Lower lobe of right lung (tissue), 2 donors: Measurements from ENCODE around the gene MEIKIN. TPM values are rescaled to one million over a fixed set of nuclear protein-coding genes. Genes with fewer than 3 reads are reported as not detected.

Experiments
- ATAC-seq, 2 donors: fragments of 200-7000 bp; cut with Tn5 transposase; one replicate each; pipeline ENCODE4 v1.9.1; 2020 to 2022; ENCODE audit warnings: mild to moderate bottlenecking in 2 of 2, moderate library complexity in 2 of 2
- DNase-seq: peaks from one replicate; pipeline ENCODE4 v3.0.0-alpha.2; 2020
- H3K27ac ChIP-seq: fragments of 200-600 bp; one replicate; pipeline ENCODE4 v1.8.0; 2022
- H3K27me3 ChIP-seq: fragments of 200-600 bp; one replicate; pipeline ENCODE4 v1.8.0; 2022; ENCODE audit warnings: low read depth
- H3K36me3 ChIP-seq: fragments of 200-600 bp; one replicate; pipeline ENCODE4 v1.8.0; 2022; ENCODE audit warnings: mild to moderate bottlenecking
- H3K4me1 ChIP-seq: fragments of 200-600 bp; one replicate; pipeline ENCODE4 v1.8.0; 2022
- H3K4me3 ChIP-seq: fragments of 200-600 bp; one replicate; pipeline ENCODE4 v1.8.0; 2022; ENCODE audit warnings: mild to moderate bottlenecking
- H3K9me3 ChIP-seq: fragments of 200-600 bp; one replicate; pipeline ENCODE4 v1.8.0; 2022
- CTCF ChIP-seq: fragments of 200-600 bp; IDR thresholded peaks from one replicate; pipeline ENCODE4 v1.8.0; 2022; ENCODE audit warnings: antibody characterized with exemption, mild to moderate bottlenecking
- intact Hi-C: fragments of 100-400 bp; cut with DNase I; formaldehyde crosslinking; loops from one replicate; pipeline ENCODE4 v1.11.0; 2022
- total RNA-seq: library from RNA; stranded (reverse); fragmentation: NEBNext Ultra II Directional; extraction: Animal tissue kit (Norgen Biotek cat#: 25700); gene quantifications from one replicate; pipeline ENCODE4 v1.2.1, GENCODE V29; 2021
- donor health status: DM: no; HTN: yes; CAD: no; lungs with severe emphysema.

Gene MEIKIN
- total RNA-seq, 1 donor from 2014 or later: not detected

- DNase-seq (no peak), ATAC-seq (no peak)
- no peaks in the 10 kb centered on the region for H3K4me1 ChIP-seq
- no peak overlapping the region for H3K4me3 ChIP-seq
- no peak for TF ChIP-seq CTCF
- intact Hi-C loops: no loop called here
- H3K27me3 ChIP-seq: no peaks in the 10 kb centered on the region
- no peaks in the 10 kb centered on the region for H3K36me3 ChIP-seq
- peaks cover 20% of the 10 kb centered on the region for H3K9me3 ChIP-seq
- no peak overlapping the region for H3K27ac ChIP-seq
Measured at GRCh38 chr5:131867524-131867923, 77.9 kb downstream of the MEIKIN start.

GRCh38 chr5:131863700-131864099, 81.8 kb downstream of the MEIKIN start:
- H3K27ac ChIP-seq: no peak overlapping the region
- no peak for ATAC-seq

GRCh38 chr5:131857388-131857787, 88.1 kb downstream of the MEIKIN start:
- intact Hi-C loops: no loop called here
- DNase-seq (no peak), ATAC-seq (no peak)

More at GRCh38 chr5:131863700-131864099, 81.8 kb downstream of the MEIKIN start:
- intact Hi-C loops: no loop called here
- no peak for TF ChIP-seq CTCF
- no peaks in the 10 kb centered on the region for H3K4me1 ChIP-seq
- H3K36me3 ChIP-seq: no peaks in the 10 kb centered on the region
- H3K27me3 ChIP-seq: no peaks in the 10 kb centered on the region
- peaks cover 20% of the 10 kb centered on the region for H3K9me3 ChIP-seq
- DNase-seq: no peak
- no peak overlapping the region for H3K4me3 ChIP-seq

GRCh38 chr5:131855452-131855851, 90.0 kb downstream of the MEIKIN start:
- ATAC-seq (no peak), DNase-seq (no peak)
- intact Hi-C loops: no loop called here
- no peak for TF ChIP-seq CTCF
- no peaks in the 10 kb centered on the region for H3K36me3 ChIP-seq
- no peaks in the 10 kb centered on the region for H3K27me3 ChIP-seq
- H3K9me3 ChIP-seq: no peaks in the 10 kb centered on the region
- no peak overlapping the region for H3K4me3 ChIP-seq
- no peak overlapping the region for H3K27ac ChIP-seq
- H3K4me1 ChIP-seq: no peaks in the 10 kb centered on the region

More at GRCh38 chr5:131857388-131857787, 88.1 kb downstream of the MEIKIN start:
- no peak for TF ChIP-seq CTCF
- Histone ChIP-seq H3K4me3 (no peak overlapping the region), H3K4me1 (no peaks in the 10 kb centered on the region), H3K36me3 (no peaks in the 10 kb centered on the region), H3K27me3 (no peaks in the 10 kb centered on the region), H3K9me3 (no peaks in the 10 kb centered on the region), H3K27ac (no peak overlapping the region)

GRCh38 chr5:131854134-131854533, 91.3 kb downstream of the MEIKIN start:
- no peak for ATAC-seq
- Histone ChIP-seq H3K27ac (no peak overlapping the region), H3K4me1 (no peaks in the 10 kb centered on the region), H3K27me3 (no peaks in the 10 kb centered on the region), H3K9me3 (no peaks in the 10 kb centered on the region), H3K4me3 (no peak overlapping the region), H3K36me3 (no peaks in the 10 kb centered on the region)
- no peak for DNase-seq
- TF ChIP-seq CTCF: no peak
- intact Hi-C loops: no loop called here

- no peak overlapping the region for H3K27ac ChIP-seq
- TF ChIP-seq CTCF: no peak
- no peak overlapping the region for H3K4me3 ChIP-seq
- DNase-seq: no peak
- no peaks in the 10 kb centered on the region for H3K36me3 ChIP-seq
- H3K4me1 ChIP-seq: no peaks in the 10 kb centered on the region
- no peak for ATAC-seq
- H3K27me3 ChIP-seq: no peaks in the 10 kb centered on the region
- H3K9me3 ChIP-seq: peaks cover 24% of the 10 kb centered on the region
- intact Hi-C loops: no loop called here
Measured at GRCh38 chr5:131848662-131849061, 96.8 kb downstream of the MEIKIN start.
